Fibroblast of lung (primary cell): ENCODE measurements around the gene GCAT. TPM values are rescaled to one million over a fixed set of nuclear protein-coding genes. Genes with fewer than 3 reads are reported as not detected.

ENCODE experiments used
- DNase-seq, 2 donors: peaks; one replicate each; pipeline versions ENCODE4 v3.0.0 to v3.0.0-alpha.2; 2010; ENCODE audit warnings: low read depth in 2 of 2
- H2AFZ ChIP-seq: 2 replicates; pipeline ENCODE4 v1.5.1; 2012; ENCODE audit warnings: low read length, control low read depth, inconsistent platforms
- H3K27ac ChIP-seq: 2 replicates; pipeline ENCODE4 v1.5.1; 2011; ENCODE audit warnings: low read length, control low read depth; ENCODE audit not compliant: insufficient read depth
- H3K27me3 ChIP-seq: 2 replicates; pipeline ENCODE4 v1.5.1; 2011; ENCODE audit warnings: mild to moderate bottlenecking, low read length; ENCODE audit not compliant: control insufficient read depth, insufficient read depth
- H3K36me3 ChIP-seq: 2 replicates; pipeline ENCODE4 v1.5.1; 2011; ENCODE audit warnings: low read length; ENCODE audit not compliant: control insufficient read depth, insufficient read depth
- H3K4me1 ChIP-seq: 2 replicates; pipeline ENCODE4 v1.5.1; 2011; ENCODE audit warnings: low read length; ENCODE audit not compliant: control insufficient read depth, insufficient read depth; ENCODE audit errors: extremely low read depth
- H3K4me2 ChIP-seq: 2 replicates; pipeline ENCODE4 v1.5.1; 2011; ENCODE audit warnings: low read length, control low read depth; ENCODE audit not compliant: insufficient read depth; ENCODE audit errors: extremely low read depth
- H3K4me3 ChIP-seq, 4 experiments: fragments of 200-600 bp in 1 of 4; sonication (generic) in 1 of 4; replicated peaks in 1 of 4; 2 replicates each; pipeline ENCODE4 v1.5.1; 2011 to 2016; ENCODE audit warnings: low read length in 4 of 4, low read depth in 3 of 4, mild to moderate bottlenecking in 3 of 4, control low read depth in 2 of 4, inconsistent platforms in 1 of 4, mixed read lengths in 1 of 4; ENCODE audit not compliant: insufficient read depth in 1 of 4; ENCODE audit errors: control extremely low read depth in 1 of 4
- H3K79me2 ChIP-seq: 2 replicates; pipeline ENCODE4 v1.5.1; 2012; ENCODE audit warnings: mild to moderate bottlenecking, low read length, inconsistent platforms; ENCODE audit not compliant: control insufficient read depth, insufficient read depth
- H3K9ac ChIP-seq: 2 replicates; pipeline ENCODE4 v1.5.1; 2011; ENCODE audit warnings: mild to moderate bottlenecking, low read length, control low read depth; ENCODE audit not compliant: insufficient read depth
- H3K9me3 ChIP-seq: 2 replicates; pipeline ENCODE4 v1.5.1; 2012; ENCODE audit warnings: low read depth, low read length; ENCODE audit not compliant: control insufficient read depth, insufficient read depth
- H4K20me1 ChIP-seq: 2 replicates; pipeline ENCODE4 v1.5.1; 2011; ENCODE audit warnings: low read length; ENCODE audit not compliant: control insufficient read depth, insufficient read depth; ENCODE audit errors: extremely low read depth
- CTCF ChIP-seq, 2 donors: IDR thresholded peaks in 1 of 2; conservative IDR thresholded peaks in 1 of 2; 1 replicate in 1 of 2; 2 replicates in 1 of 2; pipeline ENCODE4 v1.5.1; 2011 to 2012; ENCODE audit warnings: low read length in 2 of 2, control low read depth in 1 of 2, inconsistent platforms in 1 of 2, low read depth in 1 of 2, mild to moderate bottlenecking in 1 of 2
- EZH2 ChIP-seq: IDR thresholded peaks from 2 replicates; pipeline ENCODE4 v1.5.1; 2012; ENCODE audit warnings: low read length, control low read depth, mild to moderate bottlenecking; ENCODE audit errors: missing control alignments
- polyA plus RNA-seq, 2 donors: library from polyadenylated mRNA; depleted of rRNA in 1 of 2; stranded (reverse) in 1 of 2; unstranded in 1 of 2; fragments of >200 nt; gene quantifications; 2 replicates each; pipeline ENCODE4 v1.2.1, GENCODE V29; 2011 to 2012; ENCODE audit warnings: missing spikeins in 1 of 2
- total RNA-seq: library from RNA; depleted of rRNA; stranded (reverse); fragments of >200 nt; gene quantifications from 2 replicates; pipeline ENCODE4 v1.2.1, GENCODE V29; 2014

Gene GCAT
- total and polyA plus RNA-seq, 2 donors (not counting 1 experiment from before 2014, with no cell fraction given): 6.6 to 11.9 TPM

GRCh38 chr22:37855462-37855861, 47.7 kb downstream of the GCAT start:
- H3K4me2 ChIP-seq: no peak overlapping the region
- H3K36me3 ChIP-seq: peaks cover 19% of the 10 kb centered on the region
- peaks cover 31% of the 10 kb centered on the region for H3K79me2 ChIP-seq
- H4K20me1 ChIP-seq: no peaks in the 10 kb centered on the region
- H3K9ac ChIP-seq: no peak overlapping the region
- no peaks in the 10 kb centered on the region for H3K4me1 ChIP-seq
- H3K9me3 ChIP-seq: no peaks in the 10 kb centered on the region
- DNase-seq: peak in 1 of 2 donors; percentile 21
- H2AFZ ChIP-seq: no peak overlapping the region
- H3K4me3 ChIP-seq: no peak overlapping the region
- no peaks in the 10 kb centered on the region for H3K27me3 ChIP-seq
- TF ChIP-seq CTCF (conservative IDR thresholded peaks at IDR 0.05 in 1 of 2, IDR thresholded peaks at IDR 0.05 in 1 of 2; ENCODE audit: low read depth in 1 of 2, low read length in 2 of 2): no peak
- TF ChIP-seq EZH2: no peak
- H3K27ac ChIP-seq: no peak overlapping the region

GRCh38 chr22:37860796-37861421, 53.2 kb downstream of the GCAT start:
- H3K9ac ChIP-seq: no peak overlapping the region
- H3K27me3 ChIP-seq: no peaks in the 10 kb centered on the region
- no peaks in the 10 kb centered on the region for H4K20me1 ChIP-seq
- TF ChIP-seq EZH2: no peak
- TF ChIP-seq CTCF (conservative IDR thresholded peaks at IDR 0.05 in 1 of 2, IDR thresholded peaks at IDR 0.05 in 1 of 2; ENCODE audit: low read depth in 1 of 2, low read length in 2 of 2): no peak
- no peak overlapping the region for H3K27ac ChIP-seq
- no peak overlapping the region for H3K4me3 ChIP-seq
- no peak for DNase-seq
- H3K9me3 ChIP-seq: no peaks in the 10 kb centered on the region
- peaks cover 5% of the 10 kb centered on the region for H3K79me2 ChIP-seq
- H3K4me2 ChIP-seq: no peak overlapping the region
- H3K36me3 ChIP-seq: peaks cover 22% of the 10 kb centered on the region
- no peak overlapping the region for H2AFZ ChIP-seq
- H3K4me1 ChIP-seq: no peaks in the 10 kb centered on the region

GRCh38 chr22:37862570-37863325, 55.0 kb downstream of the GCAT start:
- peaks cover 22% of the 10 kb centered on the region for H3K36me3 ChIP-seq
- no peak for TF ChIP-seq EZH2
- no peaks in the 10 kb centered on the region for H4K20me1 ChIP-seq
- no peaks in the 10 kb centered on the region for H3K27me3 ChIP-seq
- no peaks in the 10 kb centered on the region for H3K4me1 ChIP-seq
- peaks cover 5% of the 10 kb centered on the region for H3K79me2 ChIP-seq
- H3K9ac ChIP-seq: no peak overlapping the region
- H3K4me2 ChIP-seq: no peak overlapping the region
- no peaks in the 10 kb centered on the region for H3K9me3 ChIP-seq
- H3K27ac ChIP-seq: no peak overlapping the region
- DNase-seq: peak; percentile 23 to 71
- H3K4me3 ChIP-seq: no peak overlapping the region
- H2AFZ ChIP-seq: no peak overlapping the region
